GM12872 (cell line): ENCODE data around the gene MFGE8.
A peak's percentile ranks its signal among the peaks of the same experiment; 100 is the strongest.

Experiments
- TF ChIP-seq, protein P1 (sequence below): IDR thresholded peaks from 3 replicates; pipeline ENCODE4 v1.5.1; 2011; ENCODE audit warnings: low read depth, mild to moderate bottlenecking, low read length, moderate library complexity; ENCODE audit not compliant: insufficient read depth

MFGE8 gene

DNA sequence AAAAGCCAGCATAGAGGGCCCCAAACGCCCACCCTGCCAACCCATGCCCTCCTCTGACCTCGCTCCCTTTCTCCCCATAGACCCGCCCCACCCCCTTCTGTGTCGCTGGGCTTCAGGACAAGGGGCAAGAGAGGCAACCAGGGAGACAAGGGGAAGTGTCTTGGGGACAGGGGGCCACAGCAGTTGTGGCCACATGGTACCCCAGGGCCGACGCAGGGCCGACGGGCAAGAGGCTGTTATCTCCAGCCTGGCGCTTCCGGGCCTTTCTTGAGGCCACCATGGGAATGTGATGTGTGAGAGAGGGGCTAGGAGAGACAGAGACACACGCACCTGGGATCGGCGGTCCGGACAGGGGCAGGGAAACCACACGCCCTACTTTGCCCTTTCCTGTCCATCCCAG is 14.4 kb downstream of the MFGE8 start:
- TF ChIP-seq, protein P1, sequence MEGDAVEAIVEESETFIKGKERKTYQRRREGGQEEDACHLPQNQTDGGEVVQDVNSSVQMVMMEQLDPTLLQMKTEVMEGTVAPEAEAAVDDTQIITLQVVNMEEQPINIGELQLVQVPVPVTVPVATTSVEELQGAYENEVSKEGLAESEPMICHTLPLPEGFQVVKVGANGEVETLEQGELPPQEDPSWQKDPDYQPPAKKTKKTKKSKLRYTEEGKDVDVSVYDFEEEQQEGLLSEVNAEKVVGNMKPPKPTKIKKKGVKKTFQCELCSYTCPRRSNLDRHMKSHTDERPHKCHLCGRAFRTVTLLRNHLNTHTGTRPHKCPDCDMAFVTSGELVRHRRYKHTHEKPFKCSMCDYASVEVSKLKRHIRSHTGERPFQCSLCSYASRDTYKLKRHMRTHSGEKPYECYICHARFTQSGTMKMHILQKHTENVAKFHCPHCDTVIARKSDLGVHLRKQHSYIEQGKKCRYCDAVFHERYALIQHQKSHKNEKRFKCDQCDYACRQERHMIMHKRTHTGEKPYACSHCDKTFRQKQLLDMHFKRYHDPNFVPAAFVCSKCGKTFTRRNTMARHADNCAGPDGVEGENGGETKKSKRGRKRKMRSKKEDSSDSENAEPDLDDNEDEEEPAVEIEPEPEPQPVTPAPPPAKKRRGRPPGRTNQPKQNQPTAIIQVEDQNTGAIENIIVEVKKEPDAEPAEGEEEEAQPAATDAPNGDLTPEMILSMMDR: no peak

DNA sequence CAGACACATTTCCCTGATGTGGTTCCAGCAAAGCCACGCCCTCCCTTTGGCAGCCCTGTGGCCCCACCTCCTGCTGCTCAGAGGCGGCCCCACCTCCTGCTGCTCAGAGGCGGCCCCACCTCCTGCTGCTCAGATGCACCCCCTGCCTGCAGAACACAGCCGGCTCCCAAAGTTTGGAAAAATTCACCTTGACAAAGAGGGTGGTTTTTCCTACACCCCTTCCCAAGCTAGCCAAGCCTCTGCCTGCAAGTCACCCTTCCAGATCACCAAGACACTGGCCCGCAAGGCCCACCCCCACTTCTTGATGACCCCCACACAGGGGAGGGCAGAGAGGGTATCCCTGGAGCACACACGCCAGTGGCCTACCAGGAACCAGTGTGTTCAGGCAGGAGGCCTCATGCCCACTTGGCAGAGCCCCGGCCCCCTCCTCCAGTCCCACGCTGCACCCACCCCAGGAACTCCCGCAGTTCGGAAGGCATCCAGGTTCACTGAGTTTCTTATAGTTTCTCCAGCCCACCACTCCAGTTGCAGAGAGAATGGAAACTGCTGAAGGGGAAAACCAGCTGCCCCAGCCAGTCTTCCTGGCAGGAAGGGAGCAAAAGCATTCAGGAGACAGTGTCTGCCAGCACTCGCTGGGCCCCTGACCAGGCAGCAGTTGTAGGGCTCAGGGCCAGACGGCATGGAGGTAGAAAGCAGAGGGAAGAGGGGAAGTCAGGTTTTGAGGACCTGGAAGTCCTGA is 15.6 kb downstream of the MFGE8 start:
- TF ChIP-seq, protein P1: peak; percentile 41; the same call in 2 of the 3 replicates

DNA sequence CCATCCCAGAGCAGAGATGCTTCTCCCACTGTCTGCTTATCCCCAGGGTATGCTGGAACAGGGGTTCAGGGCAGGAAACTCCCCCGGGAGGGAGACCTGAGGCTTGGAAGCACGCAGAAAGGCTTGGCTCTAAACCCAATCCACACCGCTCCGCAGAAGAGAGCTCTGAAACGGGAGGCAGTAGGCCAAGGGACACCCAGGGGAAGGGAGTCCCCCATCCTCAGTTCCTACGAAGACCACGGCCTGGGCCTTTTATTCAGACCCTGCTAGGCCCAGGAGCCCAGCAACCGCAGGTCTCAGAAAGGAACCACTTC is 16.1 kb downstream of the MFGE8 start:
- TF ChIP-seq, protein P1: no peak

DNA sequence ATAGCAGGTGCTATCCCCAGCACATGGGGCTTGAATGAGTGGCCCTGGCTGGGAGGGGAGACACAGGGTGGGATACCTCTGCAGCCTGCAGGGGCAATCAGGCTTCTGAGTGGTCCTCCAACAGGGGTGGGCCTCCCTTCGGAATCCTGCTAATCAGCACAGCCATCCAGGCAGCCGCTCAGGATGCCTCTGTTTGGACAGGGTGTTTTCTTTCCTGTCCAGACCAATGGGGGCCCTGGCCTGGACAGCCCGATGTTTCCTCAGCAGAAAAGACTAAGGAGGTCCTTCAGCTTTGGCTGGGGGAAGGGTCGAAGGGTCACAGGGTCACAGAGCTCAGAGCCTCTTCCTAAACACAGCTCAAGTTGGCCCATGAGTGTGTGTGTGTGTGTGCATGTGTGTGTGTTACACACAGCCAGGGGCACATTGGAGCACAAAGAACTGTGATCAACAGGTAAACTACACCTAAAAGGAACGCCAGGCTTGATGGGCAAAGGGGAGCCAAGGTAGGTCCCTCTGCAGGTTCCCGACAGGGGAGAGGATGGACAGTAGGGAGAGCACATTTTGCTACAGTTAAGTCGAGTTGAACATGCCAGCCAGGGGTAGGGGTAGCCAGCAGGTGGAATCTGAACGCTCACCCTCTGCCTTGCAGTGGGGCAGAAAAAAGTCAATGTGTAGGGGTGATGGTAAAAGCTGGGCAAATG is 16.7 kb downstream of the MFGE8 start:
- TF ChIP-seq, protein P1: no peak

DNA sequence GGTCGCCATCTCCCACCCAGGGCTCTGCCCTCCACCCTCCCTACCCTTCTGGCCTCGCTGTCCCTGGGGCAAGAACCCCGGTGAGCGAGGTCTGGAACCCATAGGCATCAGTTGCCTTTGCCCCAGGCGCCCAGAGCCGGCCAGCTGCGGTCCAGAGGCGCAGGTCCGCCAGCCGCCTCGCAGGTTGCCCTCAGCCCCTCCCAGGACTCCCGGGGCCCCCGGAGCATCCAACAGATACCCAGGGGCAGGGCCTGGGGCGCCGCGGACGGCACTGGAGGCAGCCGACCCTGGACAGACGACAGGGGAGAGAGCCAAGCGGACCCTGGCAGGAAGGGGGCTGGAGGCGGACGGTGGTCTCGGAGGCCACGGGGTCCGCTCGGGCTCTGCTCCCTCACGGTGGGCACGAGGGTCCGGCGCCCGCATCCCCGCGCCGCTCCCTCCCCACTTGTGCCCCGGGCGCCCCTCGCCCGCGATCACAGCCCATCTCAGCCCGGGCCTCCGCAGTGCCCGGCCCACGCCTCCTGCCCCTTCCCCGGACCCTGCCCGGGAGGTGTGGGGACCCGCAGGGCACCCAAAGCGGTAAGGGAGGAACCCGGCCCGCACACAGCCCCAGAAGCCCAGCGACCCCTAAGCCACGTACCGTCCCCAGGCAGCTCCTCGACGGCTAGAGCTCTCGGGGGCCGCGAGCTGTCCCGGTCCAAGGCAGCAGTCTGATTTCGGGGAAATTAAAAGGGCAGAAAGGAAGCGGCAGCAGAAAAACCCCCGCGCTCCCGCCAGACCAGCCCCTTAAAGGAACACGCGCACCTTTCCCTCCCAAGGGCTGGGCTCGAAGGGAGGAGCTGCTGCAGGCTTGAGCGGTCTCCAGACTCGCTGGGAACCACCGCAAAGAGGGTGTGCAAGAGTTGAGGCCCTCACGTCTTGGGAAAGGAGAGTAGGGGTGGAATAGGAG is 18.1 kb downstream of the MFGE8 start, which contains the start of gene HAPLN3:
Gene HAPLN3, minus strand, starts transcription at position 726 of the 949 bp plus-strand sequence. CDS start 8,246 bp downstream, outside the sequence.
- TF ChIP-seq, protein P1: no peak

DNA sequence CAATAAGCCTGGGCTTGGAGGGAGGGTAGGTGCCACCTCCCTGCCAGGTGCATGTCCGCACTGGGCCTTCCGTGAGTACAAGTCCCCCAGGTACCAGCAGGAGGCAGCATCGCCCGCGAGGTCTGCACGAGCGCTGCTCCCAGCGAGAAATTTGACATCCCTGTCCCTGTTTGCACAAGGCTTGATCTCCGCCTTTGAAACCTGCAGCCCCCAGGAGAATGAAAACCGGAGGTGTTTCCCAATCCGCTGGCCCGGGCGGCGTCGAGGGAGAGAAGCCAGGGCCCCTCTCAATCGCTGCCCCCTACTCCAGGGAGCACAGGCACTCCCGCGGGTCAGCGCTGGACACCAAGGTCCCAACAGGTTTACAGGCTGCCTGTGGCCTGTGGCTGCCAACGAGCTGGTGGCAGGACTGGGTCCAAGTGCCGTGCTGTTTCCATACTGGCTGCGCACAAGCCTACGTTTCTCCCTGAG is 18.8 kb downstream of the MFGE8 start:
- TF ChIP-seq, protein P1: peak; percentile 91
